GF-D8 (cell line): ENCODE measurements around the gene MAML2.

Source experiments
- DNase-seq: peaks from one replicate; lab custom pipeline; 2025; lab: John Stamatoyannopoulos, UW

Gene MAML2

DNA sequence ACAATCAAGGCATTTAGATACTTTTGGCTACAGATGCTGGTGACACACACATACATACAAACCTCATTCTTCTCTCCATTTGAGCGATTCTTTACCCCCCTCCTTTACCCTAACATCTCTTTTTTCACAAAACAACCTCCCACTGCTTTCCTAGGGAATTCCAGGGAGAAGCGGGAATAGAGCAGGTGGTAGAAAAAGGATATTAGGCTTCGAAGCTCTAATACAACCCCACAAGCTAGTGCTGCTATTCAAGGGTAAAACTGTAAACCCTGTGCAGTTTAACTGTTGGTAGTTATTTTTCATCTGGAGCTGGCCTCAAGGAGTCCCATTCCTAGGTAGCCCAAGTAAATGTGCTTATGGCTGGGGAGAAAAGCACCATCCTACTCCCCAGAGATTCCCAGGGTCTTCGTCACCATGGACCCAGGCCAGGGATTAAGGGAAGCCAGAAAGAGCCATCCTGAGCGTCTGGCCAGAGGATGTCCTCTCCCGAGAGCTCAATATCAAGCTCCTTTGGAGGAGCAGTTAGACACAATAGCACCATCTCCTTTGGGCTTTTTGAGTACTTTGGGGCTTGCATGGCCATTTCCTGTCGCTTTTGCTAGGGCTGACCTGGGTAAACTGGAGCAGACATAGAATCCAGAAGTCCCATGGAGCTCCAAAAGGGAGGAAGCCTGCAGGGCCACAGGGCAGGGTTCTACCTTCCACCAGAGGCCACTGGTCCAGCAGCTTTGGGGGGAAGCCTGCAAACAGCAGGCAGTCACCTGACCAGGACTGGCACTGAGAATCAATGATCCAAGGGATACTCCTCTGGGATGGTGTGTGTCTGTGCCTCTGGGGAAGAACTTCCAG lies 3.1 kb downstream of the MAML2 start:
- DNase-seq: no peak

DNA sequence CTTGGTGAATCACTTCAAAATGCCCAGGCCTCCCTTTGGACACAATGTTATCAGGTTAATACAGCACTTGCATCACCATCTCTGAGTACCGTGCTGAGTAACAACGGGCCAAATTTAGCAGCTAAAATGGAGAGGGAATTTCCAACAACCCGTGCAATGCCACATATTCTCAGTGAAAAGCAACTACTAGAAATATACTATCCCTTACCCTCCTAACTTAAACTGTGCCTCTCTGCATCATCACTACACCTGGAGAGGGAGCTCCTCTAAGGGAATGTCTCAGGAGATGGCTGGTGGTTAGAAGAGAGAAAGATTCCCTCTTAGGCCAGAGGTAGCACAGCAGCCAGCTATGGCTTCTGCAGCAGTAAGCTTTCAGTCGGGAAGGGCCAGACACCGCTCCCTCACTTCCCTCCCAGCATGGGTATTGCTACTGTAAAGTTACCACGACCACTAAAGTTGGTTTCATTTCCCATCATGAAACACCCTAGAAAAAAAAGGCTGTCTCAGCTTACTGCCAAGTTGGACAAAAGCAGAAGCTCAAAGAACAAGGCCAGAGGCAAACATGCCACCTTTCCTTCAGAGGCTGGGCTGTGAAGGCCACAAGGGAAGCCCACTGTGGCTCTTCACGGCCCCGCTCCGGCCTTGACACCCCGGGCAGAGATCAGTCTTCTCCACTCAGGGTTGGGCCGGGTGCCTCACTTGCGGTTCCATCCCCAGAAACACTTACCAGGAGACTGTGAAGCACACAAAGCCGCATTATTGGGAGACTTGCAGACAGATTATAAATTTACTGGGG lies 3.9 kb downstream of the MAML2 start:
- no peak for DNase-seq

GRCh38 chr11:96337541-96338431 lies 5.2 kb downstream of the MAML2 start:
- DNase-seq: no peak

- no peak for DNase-seq
Observed at GRCh38 chr11:96335388-96335787, 7.6 kb downstream of the MAML2 start.

GRCh38 chr11:96334219-96334618 lies 8.8 kb downstream of the MAML2 start:
- DNase-seq: no peak

GRCh38 chr11:96333191-96333719 lies 9.7 kb downstream of the MAML2 start:
- DNase-seq: no peak

GRCh38 chr11:96332126-96332771 lies 10.7 kb downstream of the MAML2 start:
- no peak for DNase-seq

DNA sequence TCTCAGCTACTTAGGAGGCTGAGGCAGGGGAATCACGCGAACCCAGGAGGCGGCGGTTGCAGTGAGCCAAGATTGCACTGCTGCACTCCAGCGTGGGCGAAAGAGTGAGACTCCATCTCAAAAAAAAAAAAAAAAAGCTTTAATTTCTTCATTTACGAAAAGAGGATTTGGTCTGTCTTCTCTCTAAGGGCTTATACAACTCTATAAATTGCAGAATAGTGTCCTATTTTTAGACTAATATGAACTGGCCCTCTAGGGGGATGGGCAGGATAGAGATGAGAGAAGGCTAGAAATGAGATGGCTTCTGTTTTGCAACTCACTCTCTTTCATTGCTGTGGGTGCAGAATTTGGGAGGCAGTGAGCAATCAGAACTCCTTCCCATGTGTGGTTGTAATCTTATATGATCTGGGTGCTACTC lies 11.3 kb downstream of the MAML2 start:
- DNase-seq: no peak

GRCh38 chr11:96330511-96330859 lies 12.5 kb downstream of the MAML2 start:
- no peak for DNase-seq

DNA sequence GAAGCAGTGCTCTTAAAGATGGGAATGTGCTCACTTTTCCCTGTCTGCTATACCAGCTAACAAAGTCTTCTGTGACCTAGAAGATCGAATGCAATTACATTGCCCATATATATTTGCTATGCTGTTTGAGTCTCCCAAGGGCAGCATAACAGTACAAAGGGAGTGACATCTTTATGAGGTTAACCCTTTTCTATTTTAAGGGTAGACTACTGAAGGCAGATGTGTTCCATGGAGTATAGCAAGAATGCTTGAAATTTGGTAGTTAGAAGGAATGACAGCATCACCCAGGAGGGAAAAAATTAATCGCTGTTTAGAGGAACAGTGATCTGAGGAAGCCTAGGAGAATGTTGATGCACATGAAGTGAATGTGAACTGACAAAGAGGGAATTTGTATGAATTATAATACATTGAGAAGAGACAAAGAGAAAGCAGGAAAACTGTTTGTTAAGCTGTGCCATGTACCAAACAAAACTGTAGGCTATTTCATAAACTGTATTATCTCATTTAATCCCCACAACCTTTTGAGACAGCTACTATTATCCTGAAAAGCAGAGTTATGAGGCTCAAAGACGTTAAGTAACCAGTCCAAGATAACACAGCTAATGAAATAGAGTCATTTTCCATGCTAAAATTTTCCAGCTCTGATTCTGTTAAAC lies 13.0 kb downstream of the MAML2 start:
- DNase-seq: no peak

DNA sequence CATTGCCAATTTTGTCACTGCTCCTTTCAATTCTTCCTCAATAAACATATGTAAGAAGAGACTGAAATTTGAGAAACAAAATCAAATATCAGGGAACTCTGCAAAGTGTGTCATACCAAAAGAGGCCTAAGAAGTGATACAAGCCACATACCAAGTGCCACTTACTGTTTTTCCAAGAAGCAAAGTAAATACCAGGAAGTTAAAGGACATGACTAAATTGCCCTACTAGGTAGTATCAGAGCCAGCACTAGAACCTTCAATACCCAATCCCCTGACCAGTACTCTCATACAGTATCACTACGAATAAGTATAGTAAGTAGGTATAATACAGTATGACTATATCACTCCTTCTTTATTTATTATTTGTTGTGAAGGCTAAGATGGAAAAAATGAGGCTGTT lies 13.6 kb downstream of the MAML2 start:
- DNase-seq: no peak

GRCh38 chr11:96328395-96329010 lies 14.5 kb downstream of the MAML2 start:
- no peak for DNase-seq

DNA sequence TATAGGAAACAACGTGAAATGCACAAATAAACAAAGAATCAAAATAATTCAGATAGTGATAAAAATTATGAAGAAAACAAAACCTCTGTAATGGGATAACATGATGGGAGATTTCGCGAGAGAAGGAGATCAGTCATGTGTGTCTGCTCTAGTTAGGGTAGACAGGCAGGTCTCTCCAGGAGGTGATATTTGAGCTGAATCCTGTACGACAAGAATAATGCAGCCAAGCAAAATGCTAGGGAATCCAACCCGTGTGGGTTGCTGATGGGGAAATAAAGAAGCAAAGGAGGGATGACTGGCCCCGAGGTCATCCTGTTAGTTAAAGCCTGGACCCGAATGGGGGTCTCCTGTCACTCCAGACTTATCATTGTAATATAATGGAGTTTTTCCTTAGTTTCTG lies 16.0 kb downstream of the MAML2 start:
- no peak for DNase-seq

DNA sequence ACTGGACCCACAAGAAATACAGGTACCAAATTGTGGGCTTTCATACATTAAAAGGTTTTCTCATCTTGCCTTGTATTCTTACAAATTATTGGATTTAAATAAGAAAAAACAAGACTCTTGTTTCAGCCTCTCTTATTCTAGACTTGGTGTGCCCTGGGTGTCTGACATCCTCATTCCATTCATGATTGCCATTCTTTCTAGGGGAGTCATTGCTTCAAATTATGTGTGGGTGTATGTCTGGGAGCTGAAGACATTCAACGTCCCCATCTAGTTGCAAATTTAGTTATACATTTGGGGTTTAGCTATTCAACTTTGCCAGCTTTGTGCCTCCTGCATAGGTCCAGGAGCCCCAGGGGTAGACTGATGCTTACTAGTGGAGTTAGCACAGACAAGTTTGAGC lies 18.1 kb downstream of the MAML2 start:
- DNase-seq: no peak

DNA sequence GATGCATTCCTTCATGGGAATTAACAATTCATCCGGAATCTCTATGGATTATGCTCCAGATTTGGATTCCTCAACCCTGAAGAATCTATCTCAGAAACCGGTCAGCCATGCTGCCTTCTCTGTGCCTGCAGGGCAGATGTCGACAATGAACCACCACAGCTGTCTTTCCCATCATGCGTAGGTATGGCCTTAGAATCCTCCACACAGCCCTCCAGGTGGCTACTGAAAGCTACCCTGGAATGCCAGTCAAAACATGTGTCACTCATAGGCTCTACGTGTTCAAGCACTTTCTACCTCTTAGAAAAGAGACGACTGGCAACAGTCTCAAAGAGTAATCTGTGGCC lies 19.4 kb downstream of the MAML2 start:
- DNase-seq: no peak

DNA sequence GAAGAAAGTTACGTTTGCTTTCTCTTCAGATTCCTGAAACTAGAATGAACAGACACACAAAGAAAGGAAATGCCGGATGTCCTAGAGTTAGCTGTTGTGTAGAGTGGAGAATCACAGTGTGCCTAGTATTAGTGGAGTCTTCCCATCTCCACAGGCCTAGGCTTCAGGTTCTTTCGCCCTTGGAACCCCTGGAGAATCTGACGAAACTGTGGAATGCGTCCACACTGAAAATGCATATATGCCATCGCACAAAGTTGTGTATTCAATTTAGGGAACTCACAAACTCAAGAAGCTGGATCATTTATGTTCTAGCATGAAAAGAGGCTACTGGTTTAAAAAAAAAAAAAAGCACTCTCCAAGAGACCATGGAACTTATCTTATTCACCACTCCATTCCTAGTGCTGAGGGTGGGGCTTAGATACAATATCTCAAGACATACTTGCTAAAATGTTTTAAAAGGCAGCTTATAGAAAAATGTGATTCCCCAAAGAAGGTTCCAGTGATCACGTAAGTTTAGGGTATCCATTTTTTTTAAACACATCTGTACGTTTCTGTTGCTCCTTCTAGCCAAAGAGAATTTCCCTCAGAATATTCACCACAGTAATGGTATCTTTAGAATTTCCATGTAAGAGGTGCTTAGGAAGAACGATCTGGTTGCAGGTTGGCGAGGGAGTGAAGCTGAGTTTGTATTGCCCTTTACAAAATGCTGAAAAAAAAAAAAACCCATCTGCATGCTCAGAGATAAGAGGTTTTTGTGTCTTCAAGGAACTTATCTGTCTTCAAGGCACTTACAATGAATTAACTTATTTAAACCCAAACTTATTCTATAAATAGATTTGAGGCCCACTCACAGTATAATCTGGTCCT lies 20.0 kb downstream of the MAML2 start:
- DNase-seq: no peak

DNA sequence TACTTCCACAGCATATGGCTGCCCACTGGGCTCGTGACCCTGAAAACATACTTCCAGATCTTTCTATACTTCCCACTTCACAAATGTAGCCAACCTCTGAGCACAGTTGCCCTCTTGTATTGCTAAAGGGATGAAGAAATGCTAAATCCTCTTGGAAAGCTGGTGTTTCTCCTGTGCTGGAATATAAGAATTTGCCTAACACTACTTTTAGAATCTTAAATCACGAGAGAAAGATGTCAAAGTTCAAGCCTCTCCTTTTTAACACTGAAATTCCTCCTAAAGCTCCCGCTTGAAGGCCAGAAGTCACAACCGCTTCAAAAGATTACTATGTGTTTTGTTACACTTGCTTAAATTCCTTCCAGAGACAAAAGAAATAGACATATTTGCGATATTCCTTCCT lies 21.9 kb downstream of the MAML2 start:
- no peak for DNase-seq

- no peak for DNase-seq
Observed at GRCh38 chr11:96319898-96320656, 22.9 kb downstream of the MAML2 start.

DNA sequence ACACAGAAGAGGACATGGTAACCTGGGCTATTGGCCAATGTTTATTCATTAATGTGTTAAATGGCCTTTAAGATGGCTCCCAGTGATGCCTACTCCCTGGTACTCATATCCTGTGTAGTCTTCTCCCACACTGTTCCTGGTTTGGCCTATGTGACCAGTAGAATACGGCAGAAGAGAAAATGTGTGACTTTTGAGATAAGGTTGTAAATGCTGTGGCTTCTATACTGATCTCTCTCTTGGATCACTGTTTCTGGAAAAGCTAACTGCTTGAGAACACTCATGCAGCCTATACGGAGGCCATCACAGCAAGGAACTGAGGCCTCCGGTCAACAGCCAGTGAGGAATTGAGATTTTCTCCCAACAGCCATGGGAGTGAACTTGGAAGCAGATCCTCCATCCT lies 24.1 kb downstream of the MAML2 start:
- no peak for DNase-seq
